ENCODE results near the gene CYP3A7. TPM values are rescaled to one million over a fixed set of nuclear protein-coding genes. Genes with fewer than 3 reads are reported as not detected.

CYP3A7 gene
- total and polyA plus RNA-seq, 2 of the 13 experiments (the other 11 are each of a cell fraction or from before 2014, with no cell fraction given) = 5.8 to 6.4 TPM

DNA sequence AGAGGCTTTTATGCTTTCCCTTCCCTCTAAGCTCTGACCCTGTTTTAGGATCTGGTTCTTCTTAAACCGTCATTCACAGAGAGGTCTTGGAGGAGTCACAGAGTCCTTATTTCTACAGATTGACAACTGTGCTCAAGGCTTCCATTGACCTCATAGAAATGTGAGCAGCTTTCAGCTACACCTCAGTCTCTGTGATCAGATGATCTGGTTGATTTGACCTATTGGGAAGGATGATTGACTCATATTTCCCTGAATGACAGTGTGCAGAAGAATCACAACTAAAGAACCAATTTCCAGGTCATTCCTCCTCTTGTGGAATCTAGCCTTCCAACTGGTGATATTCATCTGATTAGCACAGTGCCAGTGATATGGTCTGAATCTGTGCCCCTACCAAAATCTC, 45.6 kb upstream of the CYP3A7 start (continued):
- TF ChIP-seq TOPORS (CRISPR knock-in tag; IDR thresholded peaks at IDR 0.05) (no peak), EHMT2 (IDR thresholded peaks at IDR 0.05; ENCODE audit: borderline replicate concordance, low read depth, low read length) (no peak), ZNF563 (CRISPR knock-in tag; IDR thresholded peaks at IDR 0.05) (no peak), SCMH1 (CRISPR knock-in tag; IDR thresholded peaks at IDR 0.05; ENCODE audit: borderline replicate concordance) (no peak)

DNA sequence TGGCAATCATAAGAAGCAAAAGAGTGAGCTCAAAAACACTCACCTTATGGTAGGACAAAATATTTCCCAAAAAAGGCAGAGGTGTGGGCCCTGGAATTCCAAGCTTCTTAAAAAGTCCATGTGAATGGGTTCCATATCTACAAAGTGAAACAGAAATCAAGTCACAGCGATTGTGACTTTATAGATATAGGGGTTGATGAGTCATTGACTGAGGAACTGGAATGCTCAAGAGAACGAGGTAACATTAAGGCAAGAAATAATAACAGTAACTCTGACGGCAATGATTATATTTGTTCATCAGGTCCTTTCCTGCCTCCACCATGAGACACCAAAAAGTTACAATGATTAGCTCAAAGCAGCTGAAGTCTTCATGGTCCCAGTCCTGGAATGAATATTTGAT, 45.0 kb upstream of the CYP3A7 start:
- BruUV-seq (replicated peaks) = no TSS peak
- Histone ChIP-seq H2AFZ (ENCODE audit: low read length) (no peak overlapping the region), H3K27me3 (ENCODE audit: control insufficient read depth in 1 of 2, insufficient read depth in 2 of 2, low read length in 2 of 2) (no peaks in the 10 kb centered on the region), H3K4me1 (ENCODE audit: insufficient read depth, low read length) (peaks cover 21% of the 10 kb centered on the region), H3K79me2 (ENCODE audit: insufficient read depth, low read length) (no peaks in the 10 kb centered on the region), H3K9ac (ENCODE audit: insufficient read depth, low read depth, low read length) (no peak overlapping the region), H3K9me3 (ENCODE audit: low read length) (no peaks in the 10 kb centered on the region), H3K4me2 (ENCODE audit: low read depth, low read length) (no peak overlapping the region), H4K20me1 (ENCODE audit: insufficient read depth, low read length) (no peaks in the 10 kb centered on the region), H3K36me3 (replicated peaks in 1 of 2; ENCODE audit: control insufficient read depth in 1 of 2, insufficient read depth in 2 of 2, low read length in 2 of 2) (no peaks in the 10 kb centered on the region), H3K27ac (ENCODE audit: extremely low read length, insufficient read depth, low read length) (no peak overlapping the region), H3K4me3 (replicated peaks in 1 of 3; ENCODE audit: insufficient read depth in 1 of 3, low read depth in 2 of 3, low read length in 3 of 3) (no peak overlapping the region)
- ATAC-seq (no peak), DNase-seq (ENCODE audit: low spot score) (no peak), FAIRE-seq (no peak)
- intact Hi-C loops (cut with micrococcal nuclease; ENCODE audit: unreplicated experiment) (no loop called here), in situ Hi-C loops (cut with HindIII; ENCODE audit: extremely low pct_ligation_motif_present, low pct_unique_long_range_greater_than_20kb) (no loop called here)
- TF ChIP-seq, protein P1, sequence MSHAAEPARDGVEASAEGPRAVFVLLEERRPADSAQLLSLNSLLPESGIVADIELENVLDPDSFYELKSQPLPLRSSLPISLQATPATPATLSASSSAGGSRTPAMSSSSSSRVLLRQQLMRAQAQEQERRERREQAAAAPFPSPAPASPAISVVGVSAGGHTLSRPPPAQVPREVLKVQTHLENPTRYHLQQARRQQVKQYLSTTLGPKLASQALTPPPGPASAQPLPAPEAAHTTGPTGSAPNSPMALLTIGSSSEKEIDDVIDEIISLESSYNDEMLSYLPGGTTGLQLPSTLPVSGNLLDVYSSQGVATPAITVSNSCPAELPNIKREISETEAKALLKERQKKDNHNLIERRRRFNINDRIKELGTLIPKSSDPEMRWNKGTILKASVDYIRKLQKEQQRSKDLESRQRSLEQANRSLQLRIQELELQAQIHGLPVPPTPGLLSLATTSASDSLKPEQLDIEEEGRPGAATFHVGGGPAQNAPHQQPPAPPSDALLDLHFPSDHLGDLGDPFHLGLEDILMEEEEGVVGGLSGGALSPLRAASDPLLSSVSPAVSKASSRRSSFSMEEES (CRISPR knock-in tag; IDR thresholded peaks at IDR 0.05) = no peak
- TF ChIP-seq RFXAP (CRISPR knock-in tag; IDR thresholded peaks at IDR 0.05; ENCODE audit: borderline replicate concordance) = no peak
- no peak for TF ChIP-seq GLI4 (CRISPR knock-in tag; IDR thresholded peaks at IDR 0.05; ENCODE audit: borderline replicate concordance)
- TF ChIP-seq, protein P2, sequence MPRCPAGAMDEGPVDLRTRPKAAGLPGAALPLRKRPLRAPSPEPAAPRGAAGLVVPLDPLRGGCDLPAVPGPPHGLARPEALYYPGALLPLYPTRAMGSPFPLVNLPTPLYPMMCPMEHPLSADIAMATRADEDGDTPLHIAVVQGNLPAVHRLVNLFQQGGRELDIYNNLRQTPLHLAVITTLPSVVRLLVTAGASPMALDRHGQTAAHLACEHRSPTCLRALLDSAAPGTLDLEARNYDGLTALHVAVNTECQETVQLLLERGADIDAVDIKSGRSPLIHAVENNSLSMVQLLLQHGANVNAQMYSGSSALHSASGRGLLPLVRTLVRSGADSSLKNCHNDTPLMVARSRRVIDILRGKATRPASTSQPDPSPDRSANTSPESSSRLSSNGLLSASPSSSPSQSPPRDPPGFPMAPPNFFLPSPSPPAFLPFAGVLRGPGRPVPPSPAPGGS (CRISPR knock-in tag; IDR thresholded peaks at IDR 0.05) = no peak
- TF ChIP-seq NBN (conservative IDR thresholded peaks at IDR 0.05) = no peak
- TF ChIP-seq YEATS2 (CRISPR knock-in tag; IDR thresholded peaks at IDR 0.05; ENCODE audit: borderline replicate concordance) = no peak
- TF ChIP-seq ZNF781 (CRISPR knock-in tag; IDR thresholded peaks at IDR 0.05; ENCODE audit: borderline replicate concordance, not compliant biosample characterization) = no peak
- WGBS (ENCODE audit: low lambda C conversion rate) = 92% methylated on average over 3 of the region's 3 CpGs
- ChIA-PET POLR2A (no interaction called here), CTCF (ENCODE audit: low intra/inter-chr PET ratio, low total read pairs) (no interaction called here)
